Femur (tissue), 1 donor: Measurements from ENCODE around the gene PCDHGA3.
"Not testable (repeated sequence)": the region's sequence is repeated elsewhere in the genome, so short reads cannot be mapped to it uniquely, and the experiment has no call there.

Experiments used
- DNase-seq: peaks from one replicate; pipeline ENCODE4 v3.0.0-alpha.2; 2017

The PCDHGA3 gene

GRCh38 chr5:141349917-141350619 lies 6.4 kb downstream of the PCDHGA3 start, which contains the start of gene PCDHGB1:
PCDHGB1 (plus strand) TSS chr5:141350099; CDS start chr5:141350261, 162 bp downstream.
- no peak for DNase-seq

DNA sequence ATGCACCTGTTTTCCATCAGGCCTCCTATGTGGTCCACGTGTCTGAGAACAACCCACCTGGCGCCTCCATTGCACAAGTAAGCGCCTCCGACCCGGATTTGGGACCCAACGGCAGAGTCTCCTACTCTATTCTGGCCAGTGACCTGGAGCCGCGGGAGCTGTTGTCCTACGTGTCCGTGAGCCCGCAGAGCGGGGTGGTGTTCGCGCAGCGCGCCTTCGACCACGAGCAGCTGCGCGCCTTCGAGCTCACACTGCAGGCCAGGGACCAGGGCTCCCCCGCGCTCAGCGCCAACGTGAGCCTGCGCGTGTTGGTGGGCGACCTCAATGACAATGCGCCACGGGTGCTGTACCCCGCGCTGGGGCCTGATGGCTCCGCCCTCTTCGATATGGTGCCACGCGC lies 8.0 kb downstream of the PCDHGA3 start:
- no peak for DNase-seq

GRCh38 chr5:141354900-141355469 lies 11.4 kb downstream of the PCDHGA3 start, which contains the start of gene PCDHGA4:
PCDHGA4 (plus strand) TSS chr5:141355021; CDS start chr5:141355108, 87 bp downstream.
- DNase-seq, result no peak

GRCh38 chr5:141355641-141356040 lies 12.0 kb downstream of the PCDHGA3 start:
- DNase-seq, result no peak

- no peak for DNase-seq
Observed at GRCh38 chr5:141356133-141356532, 12.5 kb downstream of the PCDHGA3 start.

GRCh38 chr5:141356950-141357349 lies 13.3 kb downstream of the PCDHGA3 start:
- no peak for DNase-seq

DNA sequence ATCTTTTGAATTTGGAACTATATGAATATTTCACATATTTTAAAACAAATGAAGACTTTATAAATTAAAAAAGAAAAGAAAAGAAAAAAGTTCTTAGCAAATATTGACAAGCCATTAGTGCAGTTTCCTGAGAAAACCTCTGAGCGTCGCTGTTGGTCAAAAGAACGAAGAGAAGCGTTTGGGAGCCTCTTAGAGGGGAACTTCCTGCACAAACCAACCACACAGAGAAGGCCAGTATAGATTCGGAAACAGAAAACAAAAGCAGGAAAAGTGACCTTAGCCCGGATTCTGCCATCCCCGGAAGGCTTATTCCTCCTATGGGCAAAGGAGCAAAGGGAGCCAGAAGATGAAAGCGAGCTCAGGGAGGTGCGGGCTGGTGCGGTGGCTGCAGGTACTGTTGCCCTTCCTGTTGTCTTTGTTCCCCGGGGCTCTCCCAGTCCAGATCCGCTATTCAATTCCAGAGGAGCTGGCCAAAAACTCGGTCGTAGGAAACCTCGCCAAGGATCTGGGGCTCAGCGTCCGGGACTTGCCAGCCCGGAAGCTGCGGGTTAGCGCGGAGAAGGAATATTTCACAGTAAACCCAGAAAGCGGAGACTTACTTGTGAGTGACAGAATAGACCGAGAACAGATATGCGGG lies 16.3 kb downstream of the PCDHGA3 start, which contains the start of gene PCDHGB2:
Gene PCDHGB2, plus strand, starts transcription at position 205 of the 637 bp plus-strand sequence. Its CDS starts 142 bp downstream, at position 347.
- DNase-seq, result no peak

GRCh38 chr5:141360685-141361084 lies 17.1 kb downstream of the PCDHGA3 start:
- DNase-seq, result no peak

GRCh38 chr5:141362719-141363118 lies 19.1 kb downstream of the PCDHGA3 start:
- no peak for DNase-seq

DNA sequence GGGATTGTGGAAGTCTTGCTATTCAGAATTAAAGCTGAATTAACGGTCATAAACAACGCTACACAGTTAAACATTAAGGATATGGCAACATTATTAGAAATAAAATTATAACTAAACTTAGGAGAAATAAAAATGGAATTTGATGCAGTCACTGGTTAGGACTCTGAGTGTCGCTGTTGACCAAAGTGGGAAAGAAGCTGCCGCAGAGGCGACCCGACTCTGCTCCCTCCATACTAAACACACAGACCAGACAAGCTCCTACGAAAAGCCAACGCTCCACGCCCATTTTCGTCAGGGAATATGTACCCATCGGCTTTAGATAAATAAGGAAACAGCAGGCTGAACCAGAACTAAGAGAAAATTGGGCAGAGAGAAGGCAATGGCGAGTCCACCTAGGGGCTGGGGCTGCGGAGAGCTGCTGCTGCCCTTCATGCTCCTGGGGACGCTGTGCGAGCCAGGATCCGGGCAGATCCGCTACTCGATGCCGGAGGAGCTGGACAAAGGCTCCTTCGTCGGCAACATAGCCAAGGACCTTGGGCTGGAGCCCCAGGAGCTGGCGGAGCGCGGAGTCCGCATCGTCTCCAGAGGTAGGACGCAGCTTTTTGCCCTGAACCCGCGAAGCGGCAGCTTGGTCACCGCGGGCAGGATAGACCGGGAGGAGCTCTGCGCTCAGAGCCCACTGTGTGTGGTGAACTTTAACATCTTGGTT lies 20.5 kb downstream of the PCDHGA3 start, which contains the start of gene PCDHGA5:
Gene PCDHGA5, plus strand, starts transcription at position 211 of the 709 bp plus-strand sequence. Its CDS starts 169 bp downstream, at position 380.
- DNase-seq, result no peak

DNA sequence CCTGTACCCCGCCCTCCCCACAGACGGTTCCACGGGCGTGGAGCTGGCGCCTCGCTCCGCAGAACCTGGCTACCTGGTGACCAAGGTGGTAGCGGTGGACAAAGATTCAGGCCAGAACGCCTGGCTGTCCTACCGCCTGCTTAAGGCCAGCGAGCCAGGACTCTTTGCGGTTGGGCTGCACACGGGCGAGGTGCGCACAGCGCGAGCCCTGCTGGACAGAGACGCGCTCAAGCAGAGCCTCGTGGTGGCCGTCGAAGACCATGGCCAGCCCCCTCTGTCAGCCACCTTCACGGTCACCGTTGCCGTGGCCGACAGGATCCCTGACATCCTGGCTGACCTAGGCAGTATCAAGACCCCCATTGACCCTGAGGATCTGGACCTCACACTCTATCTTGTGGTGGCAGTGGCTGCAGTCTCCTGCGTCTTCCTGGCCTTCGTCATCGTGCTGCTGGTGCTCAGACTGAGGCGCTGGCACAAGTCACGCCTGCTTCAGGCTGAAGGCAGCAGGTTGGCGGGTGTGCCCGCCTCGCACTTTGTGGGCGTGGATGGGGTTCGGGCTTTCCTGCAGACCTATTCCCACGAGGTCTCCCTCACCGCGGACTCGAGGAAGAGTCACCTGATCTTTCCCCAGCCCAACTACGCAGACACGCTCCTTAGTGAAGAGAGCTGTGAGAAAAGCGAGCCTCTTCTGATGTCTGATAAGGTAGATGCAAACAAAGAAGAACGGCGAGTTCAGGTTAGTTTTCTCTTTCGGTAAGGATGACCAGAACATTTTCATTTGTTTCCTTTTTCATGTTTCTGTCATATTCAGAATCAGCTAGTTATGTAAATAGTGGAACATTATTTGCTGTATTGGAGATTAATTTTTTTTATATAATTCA lies 22.6 kb downstream of the PCDHGA3 start:
- DNase-seq, result no peak

DNA sequence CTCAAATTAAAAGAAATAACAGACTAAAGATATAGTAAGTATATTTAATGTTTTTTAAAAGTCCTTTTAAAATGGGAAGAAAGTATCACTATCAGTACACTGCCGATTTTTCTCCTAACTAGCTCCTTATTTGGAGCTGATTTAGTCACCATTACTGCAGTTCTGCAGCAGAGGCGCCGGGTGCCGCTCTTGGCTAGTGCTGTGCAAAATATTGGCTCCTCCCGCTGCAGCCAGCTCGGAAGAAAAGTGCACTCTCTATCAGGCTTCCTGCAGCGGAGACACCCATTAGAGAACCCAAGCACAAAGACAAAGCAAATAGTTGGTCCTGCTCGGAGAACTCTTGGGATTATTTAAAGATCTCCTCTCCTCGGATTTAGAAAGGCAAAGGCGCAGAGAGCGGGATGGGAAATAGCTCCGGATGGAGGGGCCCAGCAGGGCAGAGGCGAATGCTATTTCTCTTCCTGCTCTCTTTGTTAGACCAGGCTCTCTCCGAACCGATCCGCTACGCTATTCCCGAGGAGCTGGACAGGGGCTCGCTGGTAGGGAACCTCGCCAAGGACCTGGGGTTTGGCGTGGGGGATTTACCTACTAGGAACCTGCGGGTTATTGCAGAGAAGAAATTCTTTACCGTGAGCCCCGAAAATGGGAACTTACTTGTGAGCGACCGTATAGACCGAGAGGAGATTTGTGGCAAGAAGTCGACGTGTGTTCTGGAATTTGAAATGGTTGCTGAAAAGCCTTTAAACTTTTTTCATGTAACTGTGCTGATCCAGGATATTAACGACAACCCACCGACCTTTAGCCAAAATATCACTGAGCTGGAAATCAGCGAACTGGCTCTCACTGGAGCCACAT lies 26.6 kb downstream of the PCDHGA3 start, which contains the start of gene PCDHGB3:
Gene PCDHGB3, plus strand, starts transcription at position 249 of the 855 bp plus-strand sequence. Its CDS starts 153 bp downstream, at position 402.
- no peak for DNase-seq

GRCh38 chr5:141371572-141372475 lies 28.2 kb downstream of the PCDHGA3 start:
- DNase-seq, result no peak

DNA sequence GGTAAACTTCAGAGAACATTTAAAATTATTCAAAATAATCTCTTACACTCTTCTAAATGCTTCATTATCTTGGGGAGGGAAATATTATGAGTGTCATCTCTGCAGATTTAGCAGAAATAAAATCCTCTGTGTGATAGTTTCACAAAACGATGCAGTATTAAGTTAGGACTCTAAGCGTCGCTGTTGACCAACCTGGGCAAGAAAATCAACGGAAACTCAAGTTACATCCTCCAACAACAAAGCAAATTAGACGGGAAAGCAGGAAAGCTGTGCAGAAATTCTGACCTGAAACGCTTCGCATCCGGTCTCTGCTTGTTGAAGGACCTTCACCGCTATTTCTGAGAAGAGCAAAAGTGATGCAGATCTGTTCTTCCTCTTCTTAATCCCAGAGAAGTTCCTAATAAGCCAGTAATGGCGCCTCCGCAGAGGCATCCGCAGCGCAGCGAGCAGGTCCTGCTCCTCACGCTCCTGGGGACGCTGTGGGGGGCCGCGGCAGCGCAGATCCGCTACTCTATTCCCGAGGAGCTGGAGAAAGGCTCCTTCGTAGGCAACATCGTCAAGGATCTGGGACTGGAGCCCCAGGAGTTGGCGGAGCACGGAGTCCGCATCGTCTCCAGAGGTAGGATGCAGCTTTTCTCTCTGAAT lies 30.2 kb downstream of the PCDHGA3 start, which contains the start of gene PCDHGA6:
Gene PCDHGA6, plus strand, starts transcription at position 219 of the 645 bp plus-strand sequence. Its CDS starts 193 bp downstream, at position 412.
- DNase-seq, result no peak

DNA sequence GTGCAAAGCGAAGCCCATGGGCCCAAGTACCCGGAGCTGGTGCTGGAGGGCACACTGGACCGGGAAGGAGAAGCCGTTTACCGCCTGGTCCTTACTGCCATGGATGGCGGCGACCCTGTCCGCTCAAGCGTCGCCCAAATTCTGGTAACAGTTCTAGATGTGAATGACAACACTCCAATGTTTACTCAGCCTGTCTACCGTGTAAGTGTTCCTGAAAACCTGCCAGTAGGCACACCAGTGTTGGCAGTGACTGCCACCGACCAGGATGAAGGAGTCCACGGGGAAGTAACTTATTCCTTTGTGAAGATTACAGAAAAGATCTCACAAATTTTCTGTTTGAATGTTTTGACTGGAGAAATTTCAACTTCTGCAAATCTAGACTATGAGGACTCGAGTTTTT lies 31.0 kb downstream of the PCDHGA3 start:
- no peak for DNase-seq

GRCh38 chr5:141375444-141376155 lies 32.0 kb downstream of the PCDHGA3 start:
- not testable (repeated sequence) for DNase-seq

- no peak for DNase-seq
Observed at GRCh38 chr5:141382469-141383294, 39.1 kb downstream of the PCDHGA3 start, which contains the start of gene PCDHGA7. PCDHGA7 (plus strand) TSS chr5:141382742; CDS start chr5:141382900, 158 bp downstream.
